GF-D8 (cell line): Measurements from ENCODE around the gene TBCE.
"Not testable (repeated sequence)": the region's sequence is repeated elsewhere in the genome, so short reads cannot be mapped to it uniquely, and the experiment has no call there.

Experiments used
- DNase-seq: peaks from one replicate; lab custom pipeline; 2025; lab: John Stamatoyannopoulos, UW

Gene TBCE

DNA sequence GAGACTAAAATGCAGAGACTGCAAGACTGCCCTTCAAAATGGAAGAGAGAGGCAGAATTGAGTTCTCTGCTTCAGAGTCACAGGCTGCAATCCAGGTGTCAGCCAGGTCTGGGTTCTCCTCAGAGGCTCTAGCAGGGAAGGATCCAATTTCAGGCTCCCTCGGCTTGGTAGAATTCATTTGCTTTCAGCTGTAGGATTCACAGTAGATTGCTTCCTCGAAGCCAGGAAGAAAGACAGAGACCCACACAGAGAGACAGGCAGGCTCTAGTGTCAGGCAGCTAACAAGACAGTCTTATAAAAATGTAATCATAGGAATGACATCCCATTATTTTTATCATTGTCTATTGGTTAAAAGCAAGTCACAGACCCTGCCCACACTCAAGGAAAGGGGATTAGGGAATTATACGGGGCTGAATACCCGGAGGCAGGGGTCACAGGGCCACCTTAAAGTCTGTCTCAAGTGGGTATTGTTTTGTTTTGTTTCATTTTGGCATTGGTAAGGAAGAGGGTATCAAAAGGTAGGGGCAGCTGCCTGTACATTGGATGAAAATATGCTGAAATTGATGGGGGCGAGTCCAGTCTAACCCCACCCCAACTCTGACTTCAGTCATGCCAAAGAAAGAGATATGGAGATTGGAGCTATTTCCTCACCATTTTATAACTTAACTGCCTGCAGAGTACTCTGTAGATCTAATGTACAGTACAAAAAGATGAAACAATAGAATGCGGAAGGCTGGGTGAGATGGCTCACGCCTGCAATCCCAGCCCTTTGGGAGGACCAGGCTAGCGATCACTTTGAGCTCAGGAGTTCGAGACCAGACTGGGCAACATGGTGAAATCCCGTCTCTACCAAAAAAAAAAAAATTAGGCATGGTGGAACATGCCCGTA lies 9.5 kb upstream of the TBCE start:
- DNase-seq: no peak

DNA sequence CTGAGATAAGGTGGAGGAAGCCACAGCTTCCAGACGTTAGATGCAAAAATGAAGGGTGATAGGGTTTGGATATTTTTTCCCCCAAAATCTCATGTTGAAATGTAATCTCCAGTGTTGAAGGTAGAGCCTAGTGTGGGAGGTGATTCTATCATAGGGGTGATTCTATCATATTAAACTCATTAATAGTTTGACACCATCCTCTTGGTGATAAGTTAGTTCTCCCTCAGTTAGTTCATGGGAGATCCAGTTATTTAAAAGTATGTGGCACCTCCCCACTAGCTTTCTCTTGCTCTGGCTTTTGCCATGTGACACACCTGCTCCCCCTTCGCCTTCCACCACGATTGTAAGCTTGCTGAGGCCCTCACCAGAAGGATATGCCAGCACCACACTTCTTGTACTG lies 8.3 kb upstream of the TBCE start:
- no peak for DNase-seq

DNA sequence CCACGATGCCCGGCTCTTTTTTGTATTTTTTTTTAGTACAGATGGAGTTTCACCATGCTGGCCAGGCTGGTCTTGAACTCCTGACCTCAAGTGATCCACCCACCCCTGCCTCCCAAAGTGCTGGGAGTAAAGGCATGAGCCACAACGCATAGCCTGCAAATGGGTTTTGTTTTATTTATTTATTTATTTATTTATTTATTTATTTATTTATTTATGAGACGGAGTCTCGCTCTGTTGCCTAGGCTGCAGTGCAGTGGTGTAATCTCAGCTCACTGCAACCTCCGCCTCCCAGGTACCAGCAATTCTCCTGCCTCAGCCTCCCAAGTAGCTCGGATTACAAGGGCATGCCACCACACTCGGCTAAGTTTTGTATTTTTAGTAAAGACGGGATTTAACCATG lies 3.0 kb upstream of the TBCE start:
- DNase-seq: not testable (repeated sequence)

DNA sequence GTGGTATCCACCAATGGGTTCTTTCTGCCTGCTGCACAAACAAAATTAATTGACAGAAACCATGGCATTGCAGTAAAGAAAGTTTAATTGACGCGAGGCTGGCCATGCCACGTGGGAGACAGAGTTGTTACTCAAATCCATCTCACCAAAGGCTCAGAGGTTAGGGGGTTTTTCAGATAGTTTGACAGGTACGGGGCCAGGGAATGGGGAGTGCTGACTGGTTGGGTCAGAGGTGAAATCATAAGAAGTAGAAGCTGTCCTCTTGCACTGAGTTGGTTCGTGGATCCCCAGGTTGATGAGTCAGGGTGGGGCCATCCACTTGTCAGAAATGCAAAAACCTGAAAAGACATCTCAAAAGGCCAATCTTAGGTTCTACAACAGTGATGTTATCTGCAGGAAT lies 941 bp upstream of the TBCE start:
- DNase-seq: no peak

DNA sequence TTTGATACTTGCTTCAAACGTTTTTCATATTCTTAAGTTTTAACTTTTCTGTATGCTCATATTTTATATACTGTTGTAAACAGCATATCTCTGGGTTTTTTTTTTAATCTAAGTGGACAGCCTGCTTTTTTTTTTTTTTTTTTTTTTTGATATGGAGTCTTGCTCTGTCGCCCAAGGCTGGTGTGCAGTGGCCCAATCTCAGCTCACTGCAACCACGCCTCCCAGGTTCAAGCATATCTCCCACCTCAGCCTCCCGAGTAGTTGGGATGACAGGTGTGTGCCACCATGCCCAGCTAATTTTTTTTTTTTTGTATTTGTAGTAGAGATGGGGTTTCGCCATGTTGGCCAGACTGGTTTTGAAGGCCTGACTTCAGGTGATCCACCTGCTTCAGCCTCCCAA lies 1.2 kb downstream of the TBCE start:
- no peak for DNase-seq

DNA sequence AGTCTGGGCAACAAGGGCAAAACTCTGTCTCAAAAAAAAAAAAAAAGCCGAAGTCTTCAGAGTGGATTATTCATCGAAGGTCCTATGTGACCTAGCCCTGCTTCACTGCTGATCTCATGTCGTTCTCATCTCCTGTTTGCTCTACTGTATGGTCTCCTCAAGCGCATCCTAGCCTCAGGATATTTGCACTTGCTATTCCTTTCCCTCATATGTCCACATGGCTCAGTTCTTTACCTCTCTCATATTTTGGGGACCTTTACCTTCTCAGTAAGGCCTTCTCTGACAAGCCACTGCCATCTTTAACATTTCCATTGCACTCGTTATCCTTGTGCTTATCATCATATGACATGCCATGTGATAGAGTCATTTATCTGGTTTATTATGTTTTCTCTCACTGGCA lies 2.6 kb downstream of the TBCE start:
- no peak for DNase-seq

DNA sequence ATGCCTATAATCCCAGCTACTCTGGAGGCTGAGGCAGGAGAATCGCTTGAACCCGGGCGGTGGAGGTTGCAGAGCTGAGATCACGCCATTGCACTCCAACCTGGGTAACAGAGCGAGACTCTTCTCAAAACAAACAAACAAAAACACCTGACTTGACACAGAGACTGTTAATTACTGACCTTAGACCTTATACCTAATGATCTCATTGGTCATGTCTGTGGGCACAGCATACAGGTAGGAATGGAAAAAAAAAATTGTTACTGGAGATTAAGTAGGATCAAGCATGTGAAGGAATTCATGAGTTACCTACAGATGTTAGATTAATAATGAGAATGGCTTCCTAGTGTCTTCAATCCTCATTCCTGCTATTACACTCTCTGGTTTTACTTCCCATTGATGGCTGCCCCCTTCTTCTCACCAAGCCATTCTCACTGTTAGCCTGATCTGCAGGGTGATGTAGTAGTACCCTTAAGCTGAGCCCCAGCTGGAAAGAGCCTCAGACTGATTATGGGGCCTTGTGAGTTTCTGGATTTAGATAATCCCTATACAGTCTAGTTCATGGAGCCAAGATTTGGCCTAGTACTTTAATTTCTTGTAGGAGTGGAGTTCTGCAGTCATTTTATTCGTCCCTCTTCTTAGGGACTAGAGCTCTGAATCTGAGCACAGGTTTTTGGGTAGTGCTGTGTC lies 8.8 kb downstream of the TBCE start:
- no peak for DNase-seq

DNA sequence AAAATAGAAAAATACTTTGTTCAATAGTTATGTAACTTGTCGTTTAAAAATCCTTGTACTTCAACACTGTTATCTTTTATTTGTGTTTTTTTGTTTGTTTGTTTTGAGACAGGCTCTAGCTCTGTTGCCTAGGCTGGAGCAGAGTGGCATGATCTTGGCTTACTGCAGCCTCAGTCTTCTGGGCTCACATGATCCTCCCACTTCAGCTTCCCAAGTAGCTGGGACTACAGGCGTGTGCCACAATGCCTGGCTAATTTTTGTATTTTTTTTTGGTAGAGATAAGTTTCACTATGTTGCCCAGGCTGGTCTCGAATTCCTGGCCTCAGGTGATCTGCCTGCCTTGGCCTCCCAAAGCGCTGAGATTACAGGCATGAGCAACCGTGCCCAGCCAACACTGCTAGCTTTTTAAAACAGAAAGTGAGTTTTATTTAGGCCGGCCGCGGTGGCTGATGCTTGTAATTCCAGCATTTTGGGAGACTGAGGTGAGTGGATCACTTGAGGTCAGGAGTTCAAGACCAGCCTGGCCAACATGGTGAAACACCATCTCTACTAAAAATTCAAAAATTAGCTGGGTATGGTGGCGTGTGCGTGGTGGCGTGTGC lies 11.0 kb downstream of the TBCE start:
- DNase-seq: not testable (repeated sequence)

DNA sequence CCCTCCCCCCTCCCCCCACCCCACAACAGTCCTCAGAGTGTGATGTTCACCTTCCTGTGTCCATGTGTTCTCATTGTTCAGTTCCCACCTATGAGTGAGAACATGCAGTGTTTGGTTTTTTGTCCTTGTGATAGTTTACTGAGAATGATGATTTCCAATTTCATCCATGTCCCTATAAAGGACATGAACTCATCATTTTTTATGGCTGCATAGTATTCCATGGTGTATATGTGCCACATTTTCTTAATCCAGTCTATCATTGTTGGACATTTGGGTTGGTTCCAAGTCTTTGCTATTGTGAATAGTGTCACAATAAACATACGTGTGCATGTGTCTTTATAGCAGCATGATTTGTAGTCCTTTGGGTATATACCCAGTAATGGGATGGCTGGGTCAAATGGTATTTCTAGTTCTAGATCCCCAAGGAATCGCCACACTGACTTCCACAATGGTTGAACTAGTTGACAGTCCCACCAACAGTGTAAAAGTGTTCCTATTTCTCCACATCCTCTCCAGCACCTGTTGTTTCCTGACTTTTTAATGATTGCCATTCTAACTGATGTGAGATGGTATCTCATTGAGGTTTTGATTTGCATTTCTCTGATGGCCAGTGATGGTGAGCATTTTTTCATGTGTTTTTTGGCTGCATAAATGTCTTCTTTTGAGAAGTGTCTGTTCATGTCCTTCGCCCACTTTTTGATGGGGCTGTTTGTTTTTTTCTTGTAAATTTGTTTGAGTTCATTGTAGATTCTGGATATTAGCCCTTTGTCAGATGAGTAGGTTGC lies 14.9 kb downstream of the TBCE start:
- not testable (repeated sequence) for DNase-seq

DNA sequence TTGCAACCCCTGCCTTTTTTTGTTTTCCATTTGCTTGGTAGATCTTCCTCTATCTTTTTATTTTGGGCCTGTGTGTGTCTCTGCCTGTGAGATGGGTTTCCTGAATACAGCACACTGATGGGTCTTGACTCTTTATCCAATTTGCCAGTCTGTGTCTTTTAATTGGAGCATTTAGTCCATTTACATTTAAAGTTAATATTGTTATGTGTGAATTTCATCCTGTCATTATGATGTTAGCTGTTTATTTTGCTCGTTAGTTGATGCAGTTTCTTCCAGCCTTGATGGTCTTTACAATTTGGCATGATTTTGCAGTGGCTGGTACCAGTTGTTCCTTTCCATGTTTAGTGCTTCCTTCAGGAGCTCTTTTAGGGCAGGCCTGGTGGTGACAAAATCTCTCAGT lies 18.4 kb downstream of the TBCE start:
- not testable (repeated sequence) for DNase-seq

DNA sequence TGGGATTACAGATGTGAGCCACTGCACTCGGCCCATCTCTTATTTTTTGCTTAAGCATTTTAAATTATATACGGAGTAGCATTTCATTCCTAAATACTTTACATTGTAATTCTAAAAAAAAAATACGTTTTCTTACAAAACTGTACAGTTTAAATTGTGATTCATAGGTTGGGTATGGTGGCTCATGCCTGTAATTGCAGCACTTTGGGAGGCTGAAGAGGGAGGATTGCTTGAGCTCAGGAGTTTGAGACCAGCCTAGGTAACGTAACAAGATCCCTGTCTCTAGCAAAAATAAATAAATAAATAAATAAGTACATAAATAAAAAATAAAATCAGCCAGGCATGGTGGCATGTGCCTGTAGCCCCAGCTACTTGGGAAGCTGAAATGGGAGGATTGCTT lies 24.6 kb downstream of the TBCE start:
- DNase-seq: no peak

DNA sequence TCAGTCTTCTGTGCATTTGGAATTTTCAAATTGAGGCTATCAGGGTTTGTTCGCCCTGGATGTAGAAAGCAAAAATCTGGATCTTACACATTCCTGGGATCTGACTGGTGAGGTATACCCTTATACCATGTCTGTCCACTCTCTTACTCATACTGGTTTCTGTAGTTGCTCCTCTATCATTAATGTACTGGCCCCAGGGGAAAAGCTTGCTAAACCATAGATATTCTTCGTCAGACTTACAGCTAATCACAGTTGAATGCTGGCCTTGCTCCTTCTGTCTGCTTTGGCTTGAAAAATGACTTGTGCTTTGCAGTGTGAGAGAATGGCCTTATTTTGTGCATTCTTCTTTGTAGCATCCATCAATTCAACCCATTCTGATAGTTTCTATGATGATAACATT lies 30.5 kb downstream of the TBCE start:
- no peak for DNase-seq

DNA sequence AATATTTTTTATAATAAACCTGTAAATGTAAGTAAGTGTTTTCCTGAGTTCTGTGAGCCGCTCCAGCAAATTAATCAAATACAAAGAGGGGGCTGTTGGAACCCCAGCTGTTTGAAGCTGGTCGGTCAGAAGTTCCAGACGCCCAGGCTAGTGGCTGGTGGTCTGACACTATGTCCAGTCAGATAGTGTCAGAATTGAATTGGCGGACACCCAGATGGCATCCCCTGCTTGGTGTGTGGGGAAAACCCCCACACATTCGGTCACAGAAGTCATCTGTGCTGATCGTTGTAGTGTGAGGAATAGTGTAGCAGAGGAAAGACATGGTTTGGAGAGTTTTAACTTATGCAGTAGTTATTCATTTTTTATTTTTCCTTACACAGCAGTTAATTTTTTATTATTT lies 32.4 kb downstream of the TBCE start:
- DNase-seq: no peak

DNA sequence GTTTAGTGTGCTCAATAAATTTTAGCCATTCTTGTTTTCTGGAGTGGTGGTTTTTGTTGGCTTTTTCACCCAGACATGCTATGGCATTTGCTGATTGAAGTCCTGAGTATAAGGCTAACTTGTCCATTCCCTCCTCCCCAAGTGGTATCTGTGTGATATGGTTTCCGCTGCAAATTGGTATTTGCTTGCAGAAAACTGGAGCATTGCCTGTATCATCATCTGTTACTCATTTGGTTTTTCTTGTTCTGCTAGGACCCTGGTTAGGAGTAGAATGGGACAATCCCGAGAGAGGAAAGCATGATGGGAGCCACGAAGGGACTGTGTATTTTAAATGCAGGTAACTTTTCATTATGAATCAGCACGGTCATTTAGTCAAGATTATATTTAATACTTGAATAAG lies 34.0 kb downstream of the TBCE start:
- no peak for DNase-seq

DNA sequence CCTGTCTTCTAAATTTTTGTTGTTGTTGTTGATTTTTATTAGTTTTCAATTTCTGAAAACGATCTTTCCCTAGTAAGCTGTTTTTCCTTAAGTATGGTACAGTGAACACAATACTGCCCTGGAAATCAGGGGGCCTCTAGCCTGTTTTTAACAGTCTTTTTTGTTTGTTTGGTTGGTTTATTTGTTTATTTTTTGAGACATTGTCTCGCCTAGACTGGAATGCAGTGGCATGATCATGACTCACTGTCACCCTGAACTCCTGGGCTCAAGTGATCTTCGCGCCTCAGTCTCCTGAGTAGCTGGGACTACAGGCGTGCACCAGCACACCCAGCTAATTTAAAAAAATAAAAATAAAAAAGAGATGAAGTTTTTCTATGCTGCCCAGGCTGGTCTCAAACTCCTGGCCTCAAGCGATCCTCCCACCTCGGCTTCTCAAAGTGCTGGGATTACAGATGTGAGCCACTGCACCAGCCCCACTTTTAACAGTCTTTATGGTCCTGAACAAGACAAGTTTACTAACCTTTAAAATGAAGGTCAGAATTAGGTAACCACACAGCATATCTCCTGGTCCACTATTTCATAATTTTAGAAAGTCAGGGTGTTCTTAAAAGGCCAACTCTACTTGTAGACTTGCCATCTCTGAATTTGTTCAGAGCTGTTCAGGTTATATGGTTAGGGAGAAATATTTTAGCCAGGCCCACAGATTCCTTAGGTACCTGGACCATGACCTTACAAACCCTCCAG lies 35.4 kb downstream of the TBCE start:
- no peak for DNase-seq

DNA sequence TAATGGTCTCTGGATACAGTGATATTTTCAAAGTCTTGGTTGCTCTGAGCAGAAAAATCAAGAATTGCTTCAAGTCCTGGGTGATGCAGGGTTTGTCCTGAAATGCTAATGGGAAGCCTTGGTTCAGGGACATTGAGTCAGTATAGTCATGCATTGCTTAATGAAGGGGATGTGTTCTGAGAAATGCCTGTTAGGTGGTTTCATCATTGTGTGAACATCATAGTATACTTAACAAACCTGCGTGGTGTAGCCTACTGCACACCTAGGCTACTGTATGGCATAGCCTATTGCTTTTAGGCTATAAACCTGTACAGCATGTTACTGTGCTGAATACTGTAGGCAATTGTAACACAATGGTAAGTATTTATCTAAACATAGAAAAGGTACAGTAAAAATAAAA lies 36.4 kb downstream of the TBCE start:
- DNase-seq: no peak

DNA sequence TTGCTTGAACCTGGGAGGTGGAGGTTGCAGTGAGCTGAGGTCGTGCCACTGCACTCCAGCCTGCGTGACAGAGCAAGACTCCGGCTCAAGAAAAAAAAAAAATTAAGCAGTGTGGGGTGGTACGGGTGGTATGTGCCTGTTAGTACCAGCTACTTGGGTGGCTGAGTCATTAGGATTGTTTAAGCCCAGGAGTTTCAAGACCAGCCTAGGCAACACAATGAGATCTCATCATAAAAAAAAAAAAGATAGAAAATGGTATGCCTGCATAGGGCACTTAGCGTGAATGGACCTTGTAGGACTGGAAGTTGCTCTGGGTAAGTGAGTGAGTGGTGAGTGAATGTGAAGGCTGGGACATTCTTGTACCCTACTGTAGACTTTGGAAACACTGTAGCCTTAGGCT lies 37.0 kb downstream of the TBCE start:
- no peak for DNase-seq

DNA sequence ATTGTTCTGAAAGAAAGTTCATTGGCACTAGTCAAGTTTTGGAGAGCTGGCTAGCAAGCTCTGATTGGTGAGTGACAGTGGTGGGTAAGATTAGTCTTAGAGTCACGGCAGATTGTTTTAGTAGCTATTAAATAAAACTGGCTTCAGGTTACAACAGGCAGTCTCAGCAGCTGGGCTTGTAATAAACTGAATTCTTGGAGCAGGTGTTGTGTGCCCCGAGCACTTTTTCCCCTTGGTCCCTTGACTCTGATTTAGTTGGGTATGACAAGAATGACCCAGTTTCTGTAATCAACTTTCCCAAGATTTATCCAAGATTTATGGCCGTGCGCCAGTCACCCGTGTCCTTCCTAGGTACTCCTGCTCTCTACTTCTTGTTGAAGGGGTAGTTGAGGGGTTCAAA lies 40.2 kb downstream of the TBCE start:
- no peak for DNase-seq

DNA sequence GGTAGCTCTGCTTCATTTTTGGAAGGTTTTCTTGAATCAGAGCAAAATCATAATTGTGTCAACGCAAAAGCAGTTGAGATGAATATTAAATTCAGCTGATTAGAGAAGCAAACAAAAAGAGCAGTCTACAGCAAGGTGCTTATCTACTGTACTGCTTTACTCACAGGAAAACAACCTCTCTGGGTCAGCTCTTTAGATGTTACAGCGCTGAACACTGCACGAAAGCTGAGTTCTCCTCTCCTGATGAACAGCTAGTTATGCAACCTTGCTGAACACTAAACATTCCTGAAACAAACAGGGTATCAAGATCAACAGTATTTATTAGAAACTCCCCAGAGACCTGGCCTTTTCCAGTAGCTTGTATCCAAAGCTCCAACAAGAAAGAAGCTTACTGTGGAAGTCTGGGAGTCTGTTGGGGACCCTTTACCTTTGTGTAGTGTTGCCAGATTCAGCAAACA lies 41.3 kb downstream of the TBCE start:
- DNase-seq: no peak

DNA sequence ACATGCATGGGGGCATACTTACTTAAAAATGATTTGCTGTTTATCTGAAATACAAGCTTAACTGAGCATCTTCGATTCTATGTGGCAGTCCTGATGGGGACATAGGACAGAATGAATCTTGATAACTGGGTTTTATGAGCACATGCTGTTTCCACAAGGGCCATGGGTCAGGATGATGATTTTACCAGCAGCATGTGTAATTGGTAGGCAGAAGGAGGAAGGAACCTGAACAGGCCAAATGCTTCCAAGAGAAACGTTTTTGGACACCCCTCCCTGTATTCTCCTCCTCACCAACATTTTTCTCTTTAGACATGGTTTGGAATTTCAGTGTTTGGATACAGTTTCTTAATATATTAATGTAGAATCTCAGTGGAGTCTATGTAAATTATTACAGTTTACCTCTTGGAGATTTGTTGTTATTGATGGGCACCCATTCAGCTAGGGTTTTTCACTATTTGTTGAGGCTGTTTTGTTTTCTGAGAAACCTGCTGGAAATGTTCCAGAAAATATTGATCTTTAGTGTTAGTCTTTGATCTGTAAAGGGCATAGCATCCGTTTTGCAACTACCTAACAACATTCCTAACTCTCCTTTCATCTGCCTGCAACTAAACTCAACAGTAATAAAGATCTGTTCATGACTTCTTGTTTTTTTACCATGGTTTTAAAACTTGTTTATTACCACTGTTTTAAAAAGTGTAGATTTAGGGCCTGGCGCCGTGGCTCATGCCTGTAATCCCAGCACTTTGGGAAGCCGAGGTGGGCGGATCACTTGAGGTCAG lies 42.0 kb downstream of the TBCE start:
- DNase-seq: no peak

DNA sequence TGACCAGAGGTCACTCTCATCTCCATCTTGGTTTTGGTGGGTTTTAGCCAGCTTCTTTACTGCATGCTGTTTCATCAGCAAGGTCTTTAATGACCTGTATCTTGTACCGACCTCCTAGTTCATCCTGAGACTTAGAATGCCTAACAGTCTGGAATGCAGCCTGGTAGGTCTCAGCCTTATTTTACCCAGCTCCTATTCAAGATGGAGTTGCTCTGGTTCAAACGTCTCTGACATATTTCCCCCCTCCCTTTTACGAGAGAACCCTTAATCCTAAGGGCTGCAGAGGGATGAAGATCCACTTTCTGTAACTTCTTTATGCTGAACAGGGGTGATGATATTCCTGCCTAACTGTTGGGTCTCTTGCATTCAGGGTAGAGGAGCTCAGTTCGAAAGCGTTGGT lies 43.2 kb downstream of the TBCE start:
- DNase-seq: no peak
